Raji (cell line): ENCODE data around the gene DAAM1.

Experiments
- POLR2A ChIP-seq: IDR thresholded peaks from 2 replicates; pipeline ENCODE4 v1.6.1; 2011; ENCODE audit warnings: low read depth, low read length, control low read depth; ENCODE audit not compliant: insufficient read depth

Gene DAAM1

GRCh38 chr14:59276235-59276634 lies 87.8 kb downstream of the DAAM1 start:
- no peak for TF ChIP-seq POLR2A

- TF ChIP-seq POLR2A: no peak
These were observed 89.2 kb downstream of the DAAM1 start for GRCh38 chr14:59277659-59278058.

- TF ChIP-seq POLR2A: no peak
These were observed 89.6 kb downstream of the DAAM1 start for GRCh38 chr14:59278111-59278510.

- TF ChIP-seq POLR2A: no peak
These were observed 92.5 kb downstream of the DAAM1 start for GRCh38 chr14:59280961-59281360.

GRCh38 chr14:59281609-59282377 lies 93.3 kb downstream of the DAAM1 start:
- no peak for TF ChIP-seq POLR2A

GRCh38 chr14:59282378-59282765 lies 93.9 kb downstream of the DAAM1 start:
- no peak for TF ChIP-seq POLR2A

- TF ChIP-seq POLR2A: no peak
These were observed 94.9 kb downstream of the DAAM1 start for GRCh38 chr14:59283361-59283760.

GRCh38 chr14:59284059-59284458 lies 95.6 kb downstream of the DAAM1 start:
- TF ChIP-seq POLR2A: no peak

- TF ChIP-seq POLR2A: no peak
These were observed 103.6 kb downstream of the DAAM1 start for GRCh38 chr14:59292028-59292427.

- TF ChIP-seq POLR2A: no peak
These were observed 104.6 kb downstream of the DAAM1 start for GRCh38 chr14:59292921-59293534.

- no peak for TF ChIP-seq POLR2A
These were observed 105.6 kb downstream of the DAAM1 start for GRCh38 chr14:59293935-59294661.

GRCh38 chr14:59294662-59294992 lies 106.2 kb downstream of the DAAM1 start:
- TF ChIP-seq POLR2A: no peak

GRCh38 chr14:59295951-59296350 lies 107.5 kb downstream of the DAAM1 start:
- no peak for TF ChIP-seq POLR2A

GRCh38 chr14:59296508-59296907 lies 108.0 kb downstream of the DAAM1 start:
- TF ChIP-seq POLR2A: no peak

GRCh38 chr14:59297071-59297776 lies 108.8 kb downstream of the DAAM1 start:
- TF ChIP-seq POLR2A: no peak
